DMS114 treated with DMSO at 0.1 percent for 48 hours (cell line): ENCODE results near the gene CMTR1.
A peak's percentile ranks its signal among the peaks of the same experiment; 100 is the strongest.
"Not testable (repeated sequence)": the region's sequence is repeated elsewhere in the genome, so short reads cannot be mapped to it uniquely, and the experiment has no call there.

Source experiments
- DNase-seq: peaks from one replicate; lab custom pipeline; 2025; ENCODE audit not compliant: unreplicated experiment; lab: John Stamatoyannopoulos, UW

The CMTR1 gene

GRCh38 chr6:37432916-37433656 lies at the start of gene CMTR1:
Gene CMTR1, plus strand, starts transcription at chr6:37433221. Its CDS starts 2,409 bp downstream, at chr6:37435630.
- DNase-seq = peak; percentile 84

GRCh38 chr6:37388578-37388977 lies 44.4 kb upstream of the CMTR1 start:
- DNase-seq = no peak

GRCh38 chr6:37389857-37390256 lies 43.2 kb upstream of the CMTR1 start:
- no peak for DNase-seq

GRCh38 chr6:37391120-37391519 lies 41.9 kb upstream of the CMTR1 start:
- DNase-seq = no peak

- no peak for DNase-seq
Observed at GRCh38 chr6:37392821-37393220, 40.2 kb upstream of the CMTR1 start.

GRCh38 chr6:37393381-37393929 lies 39.6 kb upstream of the CMTR1 start:
- no peak for DNase-seq

GRCh38 chr6:37396571-37397180 lies 36.3 kb upstream of the CMTR1 start:
- DNase-seq = no peak

GRCh38 chr6:37399131-37399530 lies 33.9 kb upstream of the CMTR1 start:
- no peak for DNase-seq

- DNase-seq = no peak
Observed at GRCh38 chr6:37399795-37400490, 33.1 kb upstream of the CMTR1 start.

GRCh38 chr6:37401658-37402057 lies 31.4 kb upstream of the CMTR1 start:
- DNase-seq = not testable (repeated sequence)

- DNase-seq = no peak
Observed at GRCh38 chr6:37406726-37407341, 26.2 kb upstream of the CMTR1 start.

- DNase-seq = no peak
Observed at GRCh38 chr6:37407948-37408347, 25.1 kb upstream of the CMTR1 start.

- DNase-seq = no peak
Observed at GRCh38 chr6:37409501-37409900, 23.5 kb upstream of the CMTR1 start.

GRCh38 chr6:37417393-37417792 lies 15.6 kb upstream of the CMTR1 start:
- no peak for DNase-seq

- DNase-seq = no peak
Observed at GRCh38 chr6:37418722-37419121, 14.3 kb upstream of the CMTR1 start.

- DNase-seq = no peak
Observed at GRCh38 chr6:37426058-37426944, 6.7 kb upstream of the CMTR1 start.

GRCh38 chr6:37426945-37427510 lies 6.0 kb upstream of the CMTR1 start:
- DNase-seq = no peak

- no peak for DNase-seq
Observed at GRCh38 chr6:37429352-37429750, 3.7 kb upstream of the CMTR1 start.

- DNase-seq = no peak
Observed at GRCh38 chr6:37432590-37432915, 468 bp upstream of the CMTR1 start.

GRCh38 chr6:37433657-37434271 lies 743 bp downstream of the CMTR1 start:
- DNase-seq = no peak
